Measurements from ENCODE around the gene TACR1.

- no peak for TF ChIP-seq RXRA (CRISPR knock-in tag; IDR thresholded peaks at IDR 0.05)
- TF ChIP-seq, protein P1, sequence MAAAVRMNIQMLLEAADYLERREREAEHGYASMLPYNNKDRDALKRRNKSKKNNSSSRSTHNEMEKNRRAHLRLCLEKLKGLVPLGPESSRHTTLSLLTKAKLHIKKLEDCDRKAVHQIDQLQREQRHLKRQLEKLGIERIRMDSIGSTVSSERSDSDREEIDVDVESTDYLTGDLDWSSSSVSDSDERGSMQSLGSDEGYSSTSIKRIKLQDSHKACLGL (CRISPR knock-in tag; IDR thresholded peaks at IDR 0.05): no peak
- no peak for TF ChIP-seq XRCC5 (optimal IDR thresholded peaks at IDR 0.05; ENCODE audit: low read length)
- TF ChIP-seq NFIB (CRISPR knock-in tag; IDR thresholded peaks at IDR 0.05; ENCODE audit: borderline replicate concordance): no peak
- TF ChIP-seq KDM3A (CRISPR knock-in tag; IDR thresholded peaks at IDR 0.05; ENCODE audit: low read depth): no peak
- TF ChIP-seq ZXDC (CRISPR knock-in tag; IDR thresholded peaks at IDR 0.05): no peak
- TF ChIP-seq, protein P2, sequence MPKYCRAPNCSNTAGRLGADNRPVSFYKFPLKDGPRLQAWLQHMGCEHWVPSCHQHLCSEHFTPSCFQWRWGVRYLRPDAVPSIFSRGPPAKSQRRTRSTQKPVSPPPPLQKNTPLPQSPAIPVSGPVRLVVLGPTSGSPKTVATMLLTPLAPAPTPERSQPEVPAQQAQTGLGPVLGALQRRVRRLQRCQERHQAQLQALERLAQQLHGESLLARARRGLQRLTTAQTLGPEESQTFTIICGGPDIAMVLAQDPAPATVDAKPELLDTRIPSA (CRISPR knock-in tag; IDR thresholded peaks at IDR 0.05; ENCODE audit: borderline replicate concordance): no peak
- TF ChIP-seq HMGXB3 (CRISPR knock-in tag; IDR thresholded peaks at IDR 0.05; ENCODE audit: borderline replicate concordance): no peak
- no peak for TF ChIP-seq ZFP36 (IDR thresholded peaks at IDR 0.05; ENCODE audit: borderline replicate concordance, low read depth, low read length, partially characterized antibody)
- no peak for TF ChIP-seq CREB1 (IDR thresholded peaks at IDR 0.05)
- TF ChIP-seq CREB1 (CRISPR knock-in tag; IDR thresholded peaks at IDR 0.05): no peak
- no peak for TF ChIP-seq CTCF (CRISPR knock-in tag; IDR thresholded peaks at IDR 0.05)
- no peak for TF ChIP-seq FOSL1 (CRISPR knock-in tag; IDR thresholded peaks at IDR 0.05; ENCODE audit: borderline replicate concordance)
Observed at GRCh38 chr2:75030218-75031009, 168.9 kb downstream of the TACR1 start.
